Esophagus muscularis mucosa (tissue), 4 donors: Measurements from ENCODE around the gene CCNJ. TPM values are rescaled to one million over a fixed set of nuclear protein-coding genes. Genes with fewer than 3 reads are reported as not detected.

ENCODE experiments used
- DNase-seq: peaks from one replicate; pipeline ENCODE4 v3.0.0-alpha.2; 2017; ENCODE audit errors: extremely low spot score
- H3K27ac ChIP-seq, 4 donors: fragments of 200-600 bp; sonication (generic); replicated peaks in 1 of 4; 1 replicate in 3 of 4; 2 replicates in 1 of 4; pipeline ENCODE4 v1.5.1; 2016 to 2019; ENCODE audit warnings: mild to moderate bottlenecking in 1 of 4
- H3K27me3 ChIP-seq, 4 donors: fragments of 200-600 bp; sonication (generic); one replicate each; pipeline versions ENCODE4 v1.5.1 to v1.6.0; 2016 to 2019
- H3K36me3 ChIP-seq, 4 donors: fragments of 200-600 bp; sonication (generic); one replicate each; pipeline ENCODE4 v1.5.1; 2016 to 2019
- H3K4me1 ChIP-seq, 4 donors: fragments of 200-600 bp; sonication (generic); one replicate each; pipeline ENCODE4 v1.5.1; 2016 to 2019
- H3K4me3 ChIP-seq, 4 donors: fragments of 200-600 bp; sonication (generic); 1 replicate in 2 of 4; 2 replicates in 2 of 4; pipeline ENCODE4 v1.5.1; 2016 to 2019; ENCODE audit warnings: mild to moderate bottlenecking in 4 of 4, moderate library complexity in 1 of 4
- H3K9me3 ChIP-seq, 4 donors: fragments of 200-600 bp; sonication (generic); 1 replicate in 3 of 4; 2 replicates in 1 of 4; pipeline ENCODE4 v1.5.1; 2016 to 2019
- EP300 ChIP-seq: sonication (generic); formaldehyde crosslinking; IDR thresholded peaks from one replicate; pipeline ENCODE4 v1.6.1; 2017; ENCODE audit warnings: antibody characterized with exemption
- POLR2A ChIP-seq: fragments of 450-650 bp; IDR thresholded peaks from one replicate; pipeline ENCODE4 v1.6.1; 2017; ENCODE audit warnings: antibody characterized with exemption, moderate library complexity, mild to moderate bottlenecking, low read depth
- POLR2AphosphoS5 ChIP-seq, 2 donors: sonication (generic); formaldehyde crosslinking; IDR thresholded peaks; one replicate each; pipeline ENCODE4 v1.6.1; 2017; ENCODE audit warnings: antibody characterized with exemption in 2 of 2
- WGBS: methylation state at CpG from one replicate; pipeline ENCODE4 v1.1.5; 2018; 5-methylcytosine and 5-hydroxymethylcytosine counted together
- intact Hi-C: fragments of 100-400 bp; cut with DNase I; formaldehyde crosslinking; loops from one replicate; pipeline ENCODE4 v1.15.1; 2023
- total RNA-seq, 4 donors: library from RNA; depleted of rRNA; stranded (reverse); fragments of >200 nt; gene quantifications; one replicate each; pipeline versions ENCODE4 v1.1.0 to v1.2.1, GENCODE V29; 2016
- TF ChIP-seq, protein P1 (sequence below), 3 experiments: fragments of 200-600 bp in 2 of 3; fragments of 450-650 bp in 1 of 3; sonication (generic) in 2 of 3; IDR thresholded peaks; one replicate each; pipeline ENCODE4 v1.5.1; 2017 to 2019; ENCODE audit warnings: antibody characterized with exemption in 3 of 3, mild to moderate bottlenecking in 2 of 3, moderate library complexity in 1 of 3

The CCNJ gene
- total RNA-seq, 4 donors from 2014 or later = 3.8 to 5.3 (median 4.8) TPM

DNA sequence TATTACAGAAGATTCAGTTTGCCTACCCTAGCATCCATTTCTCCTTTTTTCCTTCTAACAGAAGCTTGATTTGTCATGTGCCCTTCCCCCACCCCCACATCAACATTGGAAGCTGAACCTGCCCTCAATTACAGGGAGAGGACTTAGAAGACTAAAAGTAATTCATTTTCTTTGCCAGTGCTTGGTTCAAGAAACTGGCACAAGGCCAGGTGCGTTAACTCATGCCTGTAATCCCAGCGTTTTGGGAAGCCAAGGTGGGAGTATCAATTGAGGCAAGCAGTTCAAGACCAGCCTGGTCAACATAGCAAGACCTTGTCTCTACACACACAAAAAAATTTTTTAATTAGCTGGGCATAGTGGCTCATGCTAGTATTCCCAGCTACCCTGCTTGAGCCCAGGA lies 32.6 kb downstream of the CCNJ start:
- TF ChIP-seq, protein P1, sequence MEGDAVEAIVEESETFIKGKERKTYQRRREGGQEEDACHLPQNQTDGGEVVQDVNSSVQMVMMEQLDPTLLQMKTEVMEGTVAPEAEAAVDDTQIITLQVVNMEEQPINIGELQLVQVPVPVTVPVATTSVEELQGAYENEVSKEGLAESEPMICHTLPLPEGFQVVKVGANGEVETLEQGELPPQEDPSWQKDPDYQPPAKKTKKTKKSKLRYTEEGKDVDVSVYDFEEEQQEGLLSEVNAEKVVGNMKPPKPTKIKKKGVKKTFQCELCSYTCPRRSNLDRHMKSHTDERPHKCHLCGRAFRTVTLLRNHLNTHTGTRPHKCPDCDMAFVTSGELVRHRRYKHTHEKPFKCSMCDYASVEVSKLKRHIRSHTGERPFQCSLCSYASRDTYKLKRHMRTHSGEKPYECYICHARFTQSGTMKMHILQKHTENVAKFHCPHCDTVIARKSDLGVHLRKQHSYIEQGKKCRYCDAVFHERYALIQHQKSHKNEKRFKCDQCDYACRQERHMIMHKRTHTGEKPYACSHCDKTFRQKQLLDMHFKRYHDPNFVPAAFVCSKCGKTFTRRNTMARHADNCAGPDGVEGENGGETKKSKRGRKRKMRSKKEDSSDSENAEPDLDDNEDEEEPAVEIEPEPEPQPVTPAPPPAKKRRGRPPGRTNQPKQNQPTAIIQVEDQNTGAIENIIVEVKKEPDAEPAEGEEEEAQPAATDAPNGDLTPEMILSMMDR (IDR thresholded peaks at IDR 0.05) = no peak
- no peak for TF ChIP-seq EP300
- no peak for TF ChIP-seq POLR2AphosphoS5 (IDR thresholded peaks at IDR 0.05)
- TF ChIP-seq POLR2A = no peak
- Histone ChIP-seq H3K27me3 (no peaks in the 10 kb centered on the region), H3K4me3 (no peak overlapping the region), H3K27ac (no peak overlapping the region), H3K4me1 (no peaks in the 10 kb centered on the region), H3K9me3 (no peaks in the 10 kb centered on the region), H3K36me3 (peaks cover 0 to 3% (median 0%) of the 10 kb centered on the region in 4 donors)
- DNase-seq = no peak
- intact Hi-C loops = no loop called here
- 47% methylated on average over 2 of the region's 2 CpGs for WGBS

GRCh38 chr10:96077156-96077555 lies 33.8 kb downstream of the CCNJ start:
- intact Hi-C loops = no loop called here
- H3K4me3 ChIP-seq = no peak overlapping the region
- peaks cover 0 to 9% (median 0%) of the 10 kb centered on the region in 4 donors for H3K36me3 ChIP-seq
- no peak for DNase-seq
- no peak overlapping the region for H3K27ac ChIP-seq
- H3K4me1 ChIP-seq = no peaks in the 10 kb centered on the region
- TF ChIP-seq, protein P1 (IDR thresholded peaks at IDR 0.05) = no peak
- no peak for TF ChIP-seq EP300
- no peak for TF ChIP-seq POLR2AphosphoS5 (IDR thresholded peaks at IDR 0.05)
- TF ChIP-seq POLR2A = no peak
- H3K27me3 ChIP-seq = no peaks in the 10 kb centered on the region
- 90% methylated on average over 3 of the region's 3 CpGs for WGBS
- H3K9me3 ChIP-seq = no peaks in the 10 kb centered on the region

GRCh38 chr10:96082153-96082552 lies 38.8 kb downstream of the CCNJ start:
- TF ChIP-seq, protein P1 (IDR thresholded peaks at IDR 0.05) = no peak
- TF ChIP-seq EP300 (no peak), POLR2A (no peak), POLR2AphosphoS5 (IDR thresholded peaks at IDR 0.05) (no peak)
- Histone ChIP-seq H3K36me3 (peaks cover 0 to 23% (median 0%) of the 10 kb centered on the region in 4 donors), H3K4me1 (no peaks in the 10 kb centered on the region), H3K27me3 (no peaks in the 10 kb centered on the region), H3K9me3 (no peaks in the 10 kb centered on the region), H3K27ac (no peak overlapping the region), H3K4me3 (no peak overlapping the region)
- intact Hi-C loops = no loop called here
- DNase-seq = no peak
- 100% methylated on average over 2 of the region's 2 CpGs for WGBS

DNA sequence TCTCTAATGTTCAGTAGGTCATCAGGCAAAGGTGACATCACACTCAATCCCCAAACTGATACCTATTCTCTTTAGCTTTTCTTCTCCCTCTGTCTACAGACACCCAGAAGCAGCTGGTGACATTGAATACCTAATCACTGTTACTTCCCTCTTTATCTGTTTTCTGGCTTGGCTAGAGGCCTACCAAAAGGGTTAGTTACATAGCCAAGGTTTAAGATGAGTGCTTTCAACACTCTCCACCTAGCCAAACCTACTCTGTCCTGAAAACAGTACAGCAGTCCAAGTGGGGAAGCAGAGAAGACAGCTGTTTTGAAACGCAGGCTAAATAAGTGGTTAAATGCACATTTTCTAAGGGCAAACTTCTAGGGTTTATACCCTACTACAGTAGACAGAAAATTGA lies 39.4 kb downstream of the CCNJ start:
- Histone ChIP-seq H3K36me3 (peaks cover 0 to 26% (median 0%) of the 10 kb centered on the region in 4 donors), H3K9me3 (no peaks in the 10 kb centered on the region), H3K27ac (no peak overlapping the region), H3K27me3 (no peaks in the 10 kb centered on the region), H3K4me3 (no peak overlapping the region), H3K4me1 (no peaks in the 10 kb centered on the region)
- intact Hi-C loops = no loop called here
- DNase-seq = no peak
- TF ChIP-seq POLR2AphosphoS5 (IDR thresholded peaks at IDR 0.05) (no peak), EP300 (no peak), POLR2A (no peak)
- TF ChIP-seq, protein P1 (IDR thresholded peaks at IDR 0.05) = no peak
- 87% methylated on average over 1 of the region's 1 CpG for WGBS

- Histone ChIP-seq H3K4me1 (peaks cover 0 to 12% (median 12%) of the 10 kb centered on the region in 4 donors), H3K9me3 (no peaks in the 10 kb centered on the region), H3K4me3 (peak overlapping the region; percentile 73 to 91 (median 82)), H3K27me3 (peaks cover 0 to 22% (median 4%) of the 10 kb centered on the region in 4 donors), H3K36me3 (peaks cover 0 to 10% (median 0%) of the 10 kb centered on the region in 4 donors), H3K27ac (no peak overlapping the region)
- intact Hi-C loops = no loop called here
- TF ChIP-seq, protein P1 (IDR thresholded peaks at IDR 0.05) = no peak
- TF ChIP-seq POLR2AphosphoS5 (IDR thresholded peaks at IDR 0.05) = no peak
- no peak for TF ChIP-seq POLR2A
- TF ChIP-seq EP300 = no peak
- 87% methylated on average over 2 of the region's 2 CpGs for WGBS
- no peak for DNase-seq
Observed at GRCh38 chr10:96089116-96089515, 45.7 kb downstream of the CCNJ start.
